ENCODE results near the gene C22orf15. TPM values are rescaled to one million over a fixed set of nuclear protein-coding genes. Genes with fewer than 3 reads are reported as not detected.

C22orf15 gene
- total RNA-seq, 2 experiments from 2014 or later = 0.81 to 1.4 TPM

GRCh38 chr22:23752090-23752691 is 10.6 kb upstream of the C22orf15 start:
- peak overlapping the region; percentile 69 for H3K4me3 Mint-ChIP-seq
- ChIA-PET CTCF (interaction anchor here (1.1 to 1.5 kb wide), 2 partner anchors 13 to 19 kb away, joined by 3 read pairs; no protein-coding TSS in a partner anchor), POLR2A (interaction anchor here (0.9 to 2.6 kb wide), 3 partner anchors 11 to 69 kb away, joined by 3 to 7 read pairs (median 3); partner anchors contain the start of gene C22orf15)
- peaks cover 26% of the 10 kb centered on the region for H3K4me1 Mint-ChIP-seq (ENCODE audit: low read depth)
- H3K36me3 Mint-ChIP-seq (ENCODE audit: low read depth) = no peaks in the 10 kb centered on the region
- DNase-seq (no peak), ATAC-seq (no peak)
- peak overlapping the region; percentile 80 for H3K27ac Mint-ChIP-seq
- no peaks in the 10 kb centered on the region for H3K27me3 Mint-ChIP-seq (ENCODE audit: low read depth)
- H3K9me3 Mint-ChIP-seq (ENCODE audit: insufficient read depth) = no peaks in the 10 kb centered on the region

GRCh38 chr22:23752750-23753149 is 10.0 kb upstream of the C22orf15 start:
- Mint-ChIP-seq H3K27me3 (ENCODE audit: low read depth) (no peaks in the 10 kb centered on the region), H3K27ac (no peak overlapping the region), H3K4me1 (ENCODE audit: low read depth) (peaks cover 27% of the 10 kb centered on the region), H3K36me3 (ENCODE audit: low read depth) (no peaks in the 10 kb centered on the region), H3K4me3 (peak overlapping the region; percentile 69), H3K9me3 (ENCODE audit: insufficient read depth) (no peaks in the 10 kb centered on the region)
- DNase-seq (no peak), ATAC-seq (no peak)
- CTCF ChIA-PET = interaction anchor here (1.5 kb wide), 1 partner anchor 12 kb away, joined by 3 read pairs; no protein-coding TSS in a partner anchor
- POLR2A ChIA-PET = interaction anchor here (1.2 to 2.6 kb wide), 2 partner anchors 10 to 56 kb away, joined by 3 to 7 read pairs; partner anchors contain the start of gene C22orf15

- Mint-ChIP-seq H3K9me3 (ENCODE audit: insufficient read depth) (no peaks in the 10 kb centered on the region), H3K4me3 (no peak overlapping the region), H3K4me1 (ENCODE audit: low read depth) (peaks cover 27% of the 10 kb centered on the region), H3K36me3 (ENCODE audit: low read depth) (no peaks in the 10 kb centered on the region), H3K27me3 (ENCODE audit: low read depth) (no peaks in the 10 kb centered on the region), H3K27ac (no peak overlapping the region)
- no peak for DNase-seq
- ChIA-PET CTCF (no interaction called here), POLR2A (interaction anchor here (1.2 kb wide), 1 partner anchor 57 kb away, joined by 3 read pairs; no protein-coding TSS in a partner anchor)
- ATAC-seq = no peak
These were observed 9.4 kb upstream of the C22orf15 start for GRCh38 chr22:23753385-23753784.

GRCh38 chr22:23754220-23754919 is 8.4 kb upstream of the C22orf15 start, which contains the start of gene VPREB3:
VPREB3 (minus strand) TSS chr22:23754425; CDS start chr22:23754363, 62 bp downstream.
- ChIA-PET POLR2A (no interaction called here), CTCF (no interaction called here)
- ATAC-seq (no peak), DNase-seq (no peak)
- H3K27ac Mint-ChIP-seq = no peak within 1 kb of the TSS
- H3K9me3 Mint-ChIP-seq (ENCODE audit: insufficient read depth) = no peaks in the 10 kb centered on the region
- H3K4me1 Mint-ChIP-seq (ENCODE audit: low read depth) = peaks cover 27% of the 10 kb centered on the region
- no peaks in the 10 kb centered on the region for H3K27me3 Mint-ChIP-seq (ENCODE audit: low read depth)
- no peak within 1 kb of the TSS for H3K4me3 Mint-ChIP-seq
- H3K36me3 Mint-ChIP-seq (ENCODE audit: low read depth) = no peaks in the 10 kb centered on the region

- no peaks in the 10 kb centered on the region for H3K36me3 Mint-ChIP-seq (ENCODE audit: low read depth)
- H3K9me3 Mint-ChIP-seq (ENCODE audit: insufficient read depth) = no peaks in the 10 kb centered on the region
- H3K27ac Mint-ChIP-seq = no peak overlapping the region
- H3K4me1 Mint-ChIP-seq (ENCODE audit: low read depth) = peaks cover 21% of the 10 kb centered on the region
- no peak overlapping the region for H3K4me3 Mint-ChIP-seq
- DNase-seq = no peak
- ChIA-PET CTCF (interaction anchor here (2.0 kb wide), 1 partner anchor 13 kb away, joined by 5 read pairs; the partner anchor contains the start of gene CHCHD10), POLR2A (no interaction called here)
- no peaks in the 10 kb centered on the region for H3K27me3 Mint-ChIP-seq (ENCODE audit: low read depth)
- no peak for ATAC-seq
These were observed 7.7 kb upstream of the C22orf15 start for GRCh38 chr22:23754980-23755636.

- Mint-ChIP-seq H3K4me1 (ENCODE audit: low read depth) (peaks cover 16% of the 10 kb centered on the region), H3K27me3 (ENCODE audit: low read depth) (no peaks in the 10 kb centered on the region), H3K36me3 (ENCODE audit: low read depth) (no peaks in the 10 kb centered on the region), H3K27ac (no peak overlapping the region), H3K9me3 (ENCODE audit: insufficient read depth) (no peaks in the 10 kb centered on the region), H3K4me3 (no peak overlapping the region)
- ChIA-PET CTCF (interaction anchor here (2.0 kb wide), 1 partner anchor 13 kb away, joined by 5 read pairs; the partner anchor contains the start of gene CHCHD10), POLR2A (no interaction called here)
- no peak for DNase-seq
- no peak for ATAC-seq
These were observed 7.1 kb upstream of the C22orf15 start for GRCh38 chr22:23755711-23756110.

GRCh38 chr22:23756891-23757290 is 5.9 kb upstream of the C22orf15 start:
- H3K36me3 Mint-ChIP-seq (ENCODE audit: low read depth) = no peaks in the 10 kb centered on the region
- ChIA-PET CTCF (interaction anchor here (0.7 to 2.0 kb wide), 2 partner anchors 9 to 11 kb away, joined by 3 to 5 read pairs; partner anchors contain the start of gene CHCHD10), POLR2A (no interaction called here)
- H3K27me3 Mint-ChIP-seq (ENCODE audit: low read depth) = no peaks in the 10 kb centered on the region
- no peak overlapping the region for H3K4me3 Mint-ChIP-seq
- ATAC-seq = no peak
- H3K27ac Mint-ChIP-seq = peak overlapping the region; percentile 21
- no peaks in the 10 kb centered on the region for H3K9me3 Mint-ChIP-seq (ENCODE audit: insufficient read depth)
- peaks cover 13% of the 10 kb centered on the region for H3K4me1 Mint-ChIP-seq (ENCODE audit: low read depth)
- DNase-seq = no peak

- Mint-ChIP-seq H3K36me3 (ENCODE audit: low read depth) (peaks cover 5% of the 10 kb centered on the region), H3K27ac (no peak overlapping the region), H3K4me3 (no peak overlapping the region), H3K9me3 (ENCODE audit: insufficient read depth) (no peaks in the 10 kb centered on the region), H3K27me3 (ENCODE audit: low read depth) (no peaks in the 10 kb centered on the region), H3K4me1 (ENCODE audit: low read depth) (peaks cover 32% of the 10 kb centered on the region)
- no peak for ATAC-seq
- CTCF ChIA-PET = interaction anchor here (1.0 kb wide), 1 partner anchor 9 kb away, joined by 3 read pairs; the partner anchor contains the start of gene ZNF70
- POLR2A ChIA-PET = interaction anchor here (1.5 kb wide), 1 partner anchor 8 kb away, joined by 4 read pairs; the partner anchor contains the start of gene ZNF70
- no peak for DNase-seq
These were observed 3.2 kb upstream of the C22orf15 start for GRCh38 chr22:23759566-23759965.

- ATAC-seq (no peak), DNase-seq (no peak)
- Mint-ChIP-seq H3K27me3 (ENCODE audit: low read depth) (no peaks in the 10 kb centered on the region), H3K4me1 (ENCODE audit: low read depth) (peaks cover 36% of the 10 kb centered on the region), H3K27ac (no peak overlapping the region), H3K4me3 (no peak overlapping the region), H3K9me3 (ENCODE audit: insufficient read depth) (no peaks in the 10 kb centered on the region), H3K36me3 (ENCODE audit: low read depth) (peaks cover 10% of the 10 kb centered on the region)
- ChIA-PET CTCF (no interaction called here), POLR2A (interaction anchor here (1.5 kb wide), 1 partner anchor 9 kb away, joined by 4 read pairs; the partner anchor contains the start of gene ZNF70)
These were observed 2.7 kb upstream of the C22orf15 start for GRCh38 chr22:23760056-23760455.

GRCh38 chr22:23763579-23763945 is 772 bp downstream of the C22orf15 start:
- ChIA-PET CTCF (interaction anchor here (0.6 to 1.0 kb wide), 2 partner anchors 13 to 83 kb away, joined by 3 to 5 read pairs; partner anchors contain the start of gene ZNF70), POLR2A (interaction anchor here (0.6 to 1.5 kb wide), 7 partner anchors 12 to 186 kb away, joined by 3 to 7 read pairs (median 4); partner anchors contain the start of genes MIF, SMARCB1 and ZNF70)
- H3K36me3 Mint-ChIP-seq (ENCODE audit: low read depth) = peaks cover 22% of the 10 kb centered on the region
- DNase-seq (peak; percentile 68), ATAC-seq (peak; percentile 44)
- H3K27ac Mint-ChIP-seq = peak overlapping the region; percentile 74
- peaks cover 50% of the 10 kb centered on the region for H3K4me1 Mint-ChIP-seq (ENCODE audit: low read depth)
- peak overlapping the region; percentile 57 for H3K4me3 Mint-ChIP-seq
- no peaks in the 10 kb centered on the region for H3K9me3 Mint-ChIP-seq (ENCODE audit: insufficient read depth)
- no peaks in the 10 kb centered on the region for H3K27me3 Mint-ChIP-seq (ENCODE audit: low read depth)

GRCh38 chr22:23763954-23764353 is 1.2 kb downstream of the C22orf15 start:
- H3K27ac Mint-ChIP-seq = peak overlapping the region; percentile 74

More at GRCh38 chr22:23763954-23764353, 1.2 kb downstream of the C22orf15 start:
- ChIA-PET POLR2A (interaction anchor here (0.9 to 1.5 kb wide), 6 partner anchors 12 to 130 kb away, joined by 3 to 7 read pairs (median 4); partner anchors contain the start of genes MIF, SMARCB1 and ZNF70), CTCF (interaction anchor here (1.0 kb wide), 1 partner anchor 13 kb away, joined by 5 read pairs; the partner anchor contains the start of gene ZNF70)
- peaks cover 22% of the 10 kb centered on the region for H3K36me3 Mint-ChIP-seq (ENCODE audit: low read depth)
- peaks cover 50% of the 10 kb centered on the region for H3K4me1 Mint-ChIP-seq (ENCODE audit: low read depth)
- no peak for ATAC-seq
- H3K4me3 Mint-ChIP-seq = peak overlapping the region; percentile 57
- no peak for DNase-seq
- no peaks in the 10 kb centered on the region for H3K9me3 Mint-ChIP-seq (ENCODE audit: insufficient read depth)
- no peaks in the 10 kb centered on the region for H3K27me3 Mint-ChIP-seq (ENCODE audit: low read depth)

Data from activated CD8-positive, alpha-beta T cell treated with anti-CD3 and anti-CD28 coated beads, Interleukin-2, amount 10 ng/mL, durations not matched to agents 7 days and 5 days (primary cell).